H1 (cell line): ENCODE results near the gene CDC27. TPM values are rescaled to one million over a fixed set of nuclear protein-coding genes. Genes with fewer than 3 reads are reported as not detected.

Source experiments
- CTCF ChIA-PET: fragments of 300-600 bp; sonication (Branson Sonifier 250); formaldehyde crosslinking; loops from one replicate; lab custom pipeline; 2021; ENCODE audit not compliant: partially characterized antibody; lab: Charles Lee
- POLR2A ChIA-PET: fragments of 300-600 bp; sonication (Branson Sonifier 250); formaldehyde crosslinking; loops from one replicate; lab custom pipeline; 2021; ENCODE audit warnings: inconsistent platforms; ENCODE audit not compliant: partially characterized antibody; lab: Charles Lee
- DNase-seq, 2 experiments: peaks; one replicate each; pipeline versions ENCODE4 v3.0.0 to v3.0.0-alpha.2; 2010 to 2022; ENCODE audit warnings: low spot score in 2 of 2, low read depth in 1 of 2, mixed read lengths in 1 of 2
- FAIRE-seq: peaks from 2 replicates; lab custom pipeline; 2011; peaks lifted over from hg19 to GRCh38; lab: Jason Lieb, UNC
- H2AFZ ChIP-seq: 2 replicates; pipeline ENCODE4 v1.8.1; 2012; ENCODE audit warnings: low read length, inconsistent platforms
- H2AK5ac ChIP-seq: 2 replicates; pipeline ENCODE4 v1.6.1; 2013; ENCODE audit warnings: low read depth, low read length
- H2BK120ac ChIP-seq: replicated peaks from 2 replicates; pipeline ENCODE3; 2013; ENCODE audit warnings: low read depth, low read length, inconsistent platforms
- H2BK12ac ChIP-seq: 2 replicates; pipeline ENCODE4 v1.6.1; 2013; ENCODE audit warnings: low read depth, low read length
- H2BK15ac ChIP-seq: 2 replicates; pipeline ENCODE4 v1.6.1; 2013; ENCODE audit warnings: low read length
- H2BK20ac ChIP-seq: 2 replicates; pipeline ENCODE4 v1.6.1; 2013; ENCODE audit warnings: low read length
- H2BK5ac ChIP-seq: 2 replicates; pipeline ENCODE4 v1.6.1; 2013; ENCODE audit warnings: low read depth, low read length
- H3K14ac ChIP-seq: 2 replicates; pipeline ENCODE4 v1.6.1; 2013; ENCODE audit warnings: inconsistent platforms; ENCODE audit not compliant: insufficient read length
- H3K18ac ChIP-seq: 2 replicates; pipeline ENCODE4 v1.6.1; 2013; ENCODE audit warnings: low read length; ENCODE audit errors: extremely low read depth
- H3K23ac ChIP-seq: 2 replicates; pipeline ENCODE4 v1.6.1; 2013; ENCODE audit warnings: inconsistent platforms; ENCODE audit not compliant: insufficient read length
- H3K23me2 ChIP-seq: 2 replicates; pipeline ENCODE4 v1.6.1; 2013; ENCODE audit warnings: low read depth, low read length
- H3K27ac ChIP-seq: 2 replicates; pipeline ENCODE4 v1.6.1; 2011; ENCODE audit warnings: low read depth, low read length, inconsistent platforms
- H3K27me3 ChIP-seq, 4 experiments: replicated peaks in 1 of 4; 1 replicate in 1 of 4; 2 replicates in 3 of 4; pipeline versions ENCODE4 v1.6.1 to v1.8.1; 2011 to 2013; ENCODE audit warnings: low read length in 3 of 4, mild to moderate bottlenecking in 3 of 4, inconsistent platforms in 2 of 4, mixed read lengths in 2 of 4, moderate library complexity in 1 of 4; ENCODE audit not compliant: control insufficient read depth in 3 of 4, insufficient read depth in 3 of 4; ENCODE audit errors: extremely low read depth in 1 of 4
- H3K36me3 ChIP-seq, 4 experiments: 2 replicates each; pipeline versions ENCODE4 v1.6.1 to v1.8.1; 2011 to 2013; ENCODE audit warnings: mild to moderate bottlenecking in 4 of 4, low read length in 3 of 4, moderate library complexity in 2 of 4, control low read depth in 1 of 4, inconsistent platforms in 1 of 4; ENCODE audit not compliant: insufficient read depth in 4 of 4, control insufficient read depth in 2 of 4
- H3K4ac ChIP-seq: replicated peaks from 2 replicates; pipeline ENCODE3; 2013; ENCODE audit warnings: low read length, low read depth, mixed read lengths, inconsistent platforms; ENCODE audit not compliant: insufficient read length
- H3K4me1 ChIP-seq, 4 experiments: replicated peaks in 1 of 4; 1 replicate in 1 of 4; 2 replicates in 3 of 4; pipeline versions ENCODE4 v1.6.1 to v1.8.1; 2011 to 2013; ENCODE audit warnings: low read length in 3 of 4, inconsistent platforms in 2 of 4, mixed read lengths in 1 of 4; ENCODE audit not compliant: insufficient read depth in 4 of 4, control insufficient read depth in 3 of 4
- H3K4me2 ChIP-seq, 2 experiments: 2 replicates each; pipeline versions ENCODE4 v1.6.1 to v1.8.1; 2011 to 2013; ENCODE audit warnings: low read depth in 2 of 2, low read length in 2 of 2, control low read depth in 1 of 2, inconsistent platforms in 1 of 2, mild to moderate bottlenecking in 1 of 2; ENCODE audit not compliant: insufficient read depth in 1 of 2
- H3K4me3 ChIP-seq, 4 experiments: fragments of 200-600, 300-600 bp in 1 of 4; sonication (generic), shearing (Covaris generic), sonication (Bioruptor Twin) in 1 of 4; 2 replicates each; pipeline versions ENCODE4 v1.5.1 to v1.8.1; 2011 to 2016; ENCODE audit warnings: low read length in 4 of 4, low read depth in 3 of 4, control low read depth in 2 of 4, inconsistent platforms in 2 of 4, mild to moderate bottlenecking in 2 of 4, mixed read lengths in 1 of 4, moderate library complexity in 1 of 4; ENCODE audit not compliant: insufficient read depth in 2 of 4; ENCODE audit errors: extremely low read depth in 1 of 4
- H3K56ac ChIP-seq: replicated peaks from 2 replicates; pipeline ENCODE3; 2013; ENCODE audit warnings: low read depth, mild to moderate bottlenecking, mixed read lengths, low read length, inconsistent platforms; ENCODE audit not compliant: insufficient read length
- H3K79me1 ChIP-seq: 2 replicates; pipeline ENCODE4 v1.6.1; 2013; ENCODE audit warnings: low read depth, low read length, control low read depth
- H3K79me2 ChIP-seq, 2 experiments: 2 replicates each; pipeline versions ENCODE4 v1.6.1 to v1.8.1; 2012 to 2013; ENCODE audit warnings: low read length in 2 of 2, mild to moderate bottlenecking in 2 of 2, inconsistent platforms in 1 of 2; ENCODE audit not compliant: insufficient read depth in 2 of 2, control insufficient read depth in 1 of 2
- H3K9ac ChIP-seq, 4 experiments: replicated peaks in 1 of 4; 1 replicate in 1 of 4; 2 replicates in 3 of 4; pipeline versions ENCODE4 v1.6.1 to v1.8.1; 2011 to 2013; ENCODE audit warnings: low read depth in 3 of 4, low read length in 3 of 4, control low read depth in 2 of 4, mild to moderate bottlenecking in 2 of 4, moderate library complexity in 2 of 4, inconsistent platforms in 1 of 4; ENCODE audit errors: extremely low read depth in 1 of 4
- H3K9me3 ChIP-seq, 2 experiments: 2 replicates each; pipeline versions ENCODE4 v1.6.1 to v1.8.1; 2012 to 2013; ENCODE audit warnings: mild to moderate bottlenecking in 2 of 2, moderate library complexity in 2 of 2, control low read depth in 1 of 2, inconsistent platforms in 1 of 2, low read depth in 1 of 2, low read length in 1 of 2, mixed read lengths in 1 of 2; ENCODE audit not compliant: insufficient read depth in 2 of 2
- H4K20me1 ChIP-seq, 2 experiments: replicated peaks in 1 of 2; 2 replicates each; pipeline versions ENCODE3 to v1.8.1; 2011 to 2013; ENCODE audit warnings: inconsistent platforms in 2 of 2, low read length in 2 of 2, mild to moderate bottlenecking in 1 of 2; ENCODE audit not compliant: insufficient read depth in 2 of 2, control insufficient read depth in 1 of 2
- H4K5ac ChIP-seq: 2 replicates; pipeline ENCODE4 v1.6.1; 2013; ENCODE audit warnings: low read length, low read depth, mixed read lengths, inconsistent platforms; ENCODE audit not compliant: insufficient read length
- H4K8ac ChIP-seq: 2 replicates; pipeline ENCODE4 v1.8.0; 2013; ENCODE audit warnings: mild to moderate bottlenecking, moderate library complexity, low read length, inconsistent platforms; ENCODE audit not compliant: insufficient read depth; ENCODE audit errors: extremely low read depth
- H4K91ac ChIP-seq: replicated peaks from 2 replicates; pipeline ENCODE3; 2013; ENCODE audit warnings: low read length, mixed read lengths, inconsistent platforms; ENCODE audit not compliant: insufficient read length
- CEBPB ChIP-seq: IDR thresholded peaks from 2 replicates; pipeline ENCODE4 v1.6.1; 2012; ENCODE audit warnings: low read depth, low read length
- RBBP5 ChIP-seq: IDR thresholded peaks from 2 replicates; pipeline ENCODE4 v1.7.1; 2012; ENCODE audit warnings: low read depth, mild to moderate bottlenecking, inconsistent platforms, low read length, moderate library complexity, borderline replicate concordance
- SP2 ChIP-seq: IDR thresholded peaks from 2 replicates; pipeline ENCODE4 v1.6.1; 2012; ENCODE audit warnings: mild to moderate bottlenecking, low read length, inconsistent platforms
- YY1 ChIP-seq: IDR thresholded peaks from 2 replicates; pipeline ENCODE4 v1.6.1; 2011; ENCODE audit warnings: low read depth, mild to moderate bottlenecking, low read length
- WGBS, 2 experiments: shearing (Covaris generic) in 1 of 2; methylation state at CpG; one replicate each; pipeline versions ENCODE4 v1.1.6 to v1.1.7; 2013 to 2015; ENCODE audit warnings: low lambda C conversion rate in 2 of 2, mixed read lengths in 2 of 2, inconsistent platforms in 1 of 2, low coverage in 1 of 2, missing lambda C conversion rate in 1 of 2; ENCODE audit not compliant: insufficient replicate concordance in 2 of 2, insufficient coverage in 1 of 2, insufficient read length in 1 of 2; ENCODE audit errors: extremely low coverage in 1 of 2, missing lambda C conversion rate in 1 of 2; 5-methylcytosine and 5-hydroxymethylcytosine counted together
- polyA plus RNA-seq, 7 experiments: library from polyadenylated mRNA; depleted of rRNA in 3 of 7; stranded (reverse) in 5 of 7; unstranded in 2 of 7; fragments of >200 nt in 5 of 7; fragments of 200-250 nt in 2 of 7; gene quantifications; 1 replicate in 5 of 7; 2 replicates in 1 of 7; 4 replicates in 1 of 7; pipeline versions ENCODE4 v1.2.1 to v1.2.3, GENCODE V29; 2011 to 2013; ENCODE audit warnings: missing spikeins in 2 of 7, mixed read lengths in 2 of 7
- total RNA-seq: library from RNA; stranded (reverse); fragmentation: NEBNext Ultra II Directional; extraction: Animal tissue kit (Norgen Biotek cat#: 25700); gene quantifications from 2 replicates; pipeline ENCODE4 v1.2.1, GENCODE V29; 2021

Gene CDC27
- total and polyA plus RNA-seq, 2 of the 8 experiments (the other 6 are each of a cell fraction or from before 2014, with no cell fraction given): 41.9 to 87.5 TPM

DNA sequence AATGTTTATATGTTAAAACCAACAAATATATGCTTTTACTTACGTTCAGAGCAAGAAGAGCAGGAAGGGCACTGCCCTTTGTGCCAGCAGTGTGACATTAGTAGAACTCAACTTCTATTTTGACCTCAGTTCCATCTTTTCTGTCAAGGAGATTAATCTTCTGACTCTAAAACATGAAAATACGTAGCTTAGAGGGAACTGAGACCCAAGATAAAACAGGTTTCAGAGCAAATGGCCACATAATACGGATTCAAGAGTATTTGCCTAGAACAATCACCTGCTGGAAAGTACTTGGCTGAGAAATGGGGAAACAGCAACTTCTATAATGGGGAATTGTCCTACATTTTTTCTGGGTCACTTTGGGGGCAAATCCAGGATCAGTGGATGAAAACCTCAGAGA is 42.2 kb upstream of the CDC27 start:
- no peak overlapping the region for H3K23ac ChIP-seq
- no peak overlapping the region for H3K14ac ChIP-seq
- no peak overlapping the region for H3K9ac ChIP-seq
- no peak overlapping the region for H4K5ac ChIP-seq
- H3K79me2 ChIP-seq: no peaks in the 10 kb centered on the region
- no peak overlapping the region for H2BK20ac ChIP-seq
- no peak overlapping the region for H2BK120ac ChIP-seq
- FAIRE-seq (no peak), DNase-seq (no peak)
- H2AK5ac ChIP-seq: no peak overlapping the region
- no peaks in the 10 kb centered on the region for H3K79me1 ChIP-seq
- H2BK15ac ChIP-seq: no peak overlapping the region
- no peaks in the 10 kb centered on the region for H3K23me2 ChIP-seq
- ChIA-PET CTCF (interaction anchor here (0.7 to 7.3 kb wide), 5 partner anchors 9 to 1399 kb away, joined by 3 to 105 read pairs (median 13); no protein-coding TSS in a partner anchor), POLR2A (interaction anchor here (0.6 kb wide), 1 partner anchor 308 kb away, joined by 3 read pairs; no protein-coding TSS in a partner anchor)
- H3K56ac ChIP-seq: no peak overlapping the region
- H3K27me3 ChIP-seq: 0 out of 7 replicates have a peak, but pooled peaks cover 0 to 1% (median 0%) of the 10 kb centered on the region in 4 experiments
- no peak overlapping the region for H3K4me2 ChIP-seq
- no peak overlapping the region for H3K27ac ChIP-seq
- H2BK12ac ChIP-seq: no peak overlapping the region
- no peak overlapping the region for H2AFZ ChIP-seq
- no peaks in the 10 kb centered on the region for H4K20me1 ChIP-seq
- no peaks in the 10 kb centered on the region for H3K36me3 ChIP-seq
- H3K9me3 ChIP-seq: no peaks in the 10 kb centered on the region
- 63% methylated on average over 3 of the region's 3 CpGs; no CpG with 5 or more reads in 1 of the 2 experiments for WGBS, 2 experiments
- no peak overlapping the region for H3K4ac ChIP-seq
- TF ChIP-seq RBBP5: no peak
- TF ChIP-seq SP2: no peak
- TF ChIP-seq CEBPB: no peak
- TF ChIP-seq YY1: no peak
- H3K18ac ChIP-seq: no peak overlapping the region
- no peak overlapping the region for H3K4me3 ChIP-seq
- no peak overlapping the region for H4K8ac ChIP-seq
- no peak overlapping the region for H2BK5ac ChIP-seq
- no peak overlapping the region for H4K91ac ChIP-seq
- H3K4me1 ChIP-seq: peaks cover 0 to 3% (median 3%) of the 10 kb centered on the region in 4 experiments; a peak in 3 of 7 replicates
